HG03135 (cell line): ENCODE measurements around the gene FAM98C.
A peak's percentile ranks its signal among the peaks of the same experiment; 100 is the strongest.
"Not testable (repeated sequence)": the region's sequence is repeated elsewhere in the genome, so short reads cannot be mapped to it uniquely, and the experiment has no call there.

Experiments
- ATAC-seq: cut with Tn5 transposase; IDR thresholded peaks from one replicate; pipeline ENCODE4 v1.9.1; 2021; ENCODE audit warnings: mild to moderate bottlenecking, moderate library complexity; ENCODE audit not compliant: unreplicated experiment

The FAM98C gene

GRCh38 chr19:38402967-38403674 is at the start of gene FAM98C:
FAM98C (plus strand) TSS chr19:38403093; CDS start chr19:38403154, 61 bp downstream.
- peak; percentile 90 for ATAC-seq

DNA sequence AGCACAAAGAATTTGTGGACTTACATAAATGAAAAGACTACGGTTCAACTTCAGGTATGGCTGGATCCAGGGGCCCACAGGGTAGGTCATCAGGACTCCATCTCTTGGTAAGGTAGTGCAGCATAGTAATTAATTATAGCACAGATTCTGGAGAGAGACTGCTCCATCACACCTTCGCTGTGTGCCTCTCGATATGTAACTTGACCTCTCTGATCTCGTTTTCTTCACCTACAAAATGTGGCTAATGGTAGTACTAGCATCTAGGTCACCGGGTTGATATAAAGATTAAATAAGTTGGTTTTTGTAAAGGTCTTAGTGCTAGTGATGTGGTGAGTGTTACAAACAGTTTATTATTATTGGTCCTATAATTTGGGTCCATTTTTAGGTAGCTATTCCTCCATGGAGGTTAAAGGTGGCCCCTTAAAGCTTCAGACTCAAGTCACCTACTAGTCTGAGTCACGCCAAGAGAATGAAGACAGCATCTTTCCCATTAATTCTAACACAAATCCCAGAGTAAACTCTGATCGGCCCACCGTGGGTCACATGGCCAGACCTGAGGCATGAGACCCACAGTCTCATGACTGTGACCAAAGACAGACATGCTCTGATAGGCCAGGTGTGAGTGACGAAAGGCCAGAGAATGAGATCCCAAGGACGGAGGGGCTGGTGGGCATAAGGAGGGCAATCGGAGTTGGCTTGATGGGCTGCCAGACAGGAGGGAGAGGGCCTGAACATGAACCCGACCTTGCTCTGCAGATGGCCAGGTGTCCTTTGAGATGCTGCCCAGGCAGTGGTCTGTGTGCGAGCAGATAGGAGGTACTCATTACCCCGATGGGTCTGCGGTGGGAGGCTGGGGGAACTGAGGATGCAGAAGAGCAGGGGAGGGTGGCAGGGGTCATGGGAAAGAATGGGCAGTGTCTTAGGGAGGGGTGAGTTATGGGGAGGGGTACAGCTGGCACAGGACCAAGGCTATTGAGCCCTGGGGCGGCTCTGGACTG is 46.9 kb upstream of the FAM98C start:
- no peak for ATAC-seq

- ATAC-seq = no peak
Measured at GRCh38 chr19:38358071-38358470, 44.8 kb upstream of the FAM98C start.

DNA sequence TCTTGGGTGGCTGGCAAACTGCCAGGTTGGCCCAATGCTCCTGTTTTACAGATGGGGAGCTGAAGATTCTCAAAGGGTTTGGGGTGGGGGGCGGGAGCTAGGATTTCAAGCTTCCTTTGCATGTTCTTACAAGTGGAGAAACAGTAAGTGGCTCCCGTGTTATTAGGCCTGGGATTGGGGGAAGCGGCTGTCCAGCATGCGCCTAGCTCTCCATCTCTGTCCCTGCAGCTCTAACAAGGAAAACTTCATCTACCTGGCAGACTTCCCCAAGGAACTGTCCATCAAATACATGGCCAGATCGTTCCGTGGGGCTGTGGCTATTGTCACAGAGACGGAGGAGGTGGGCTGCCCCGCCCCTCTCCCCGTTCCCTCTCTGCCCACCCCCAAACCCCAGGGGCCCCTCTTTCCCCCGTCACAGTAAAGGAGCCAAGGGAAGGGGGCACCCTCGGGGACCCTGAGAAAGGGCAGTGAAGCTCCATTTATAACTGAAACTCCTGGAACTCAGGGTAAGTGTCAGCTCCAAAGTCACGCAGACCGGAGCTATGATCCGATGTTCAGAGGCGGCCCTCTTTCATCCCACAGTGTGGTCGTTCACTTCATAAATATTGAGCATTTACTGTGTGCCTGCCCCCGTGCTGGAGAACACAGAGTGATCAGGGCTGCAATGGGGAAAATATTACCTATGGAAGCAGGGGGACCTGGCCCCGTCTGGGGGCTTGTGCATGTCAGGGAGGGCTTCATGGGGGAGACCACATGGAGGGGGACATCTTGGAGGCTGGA is 43.5 kb upstream of the FAM98C start:
- no peak for ATAC-seq

DNA sequence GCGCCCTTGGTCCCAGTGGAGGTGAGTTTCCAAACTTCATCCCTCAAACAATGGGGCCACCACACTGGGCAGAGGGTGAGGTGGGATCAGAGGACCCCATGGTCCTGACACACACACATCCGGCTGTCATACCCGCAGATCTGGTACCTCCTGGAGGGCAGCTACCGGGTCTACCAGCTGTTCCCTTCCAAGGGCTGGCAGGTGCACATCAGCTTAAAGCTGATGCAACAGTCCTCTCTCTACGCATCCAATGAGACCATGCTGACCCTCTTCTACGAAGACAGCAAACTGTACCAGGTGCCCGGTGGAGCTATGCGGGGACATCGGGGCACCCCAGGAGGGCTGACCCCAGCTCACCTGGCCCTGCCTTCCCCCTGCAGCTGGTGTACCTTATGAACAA is 42.5 kb upstream of the FAM98C start:
- no peak for ATAC-seq

- ATAC-seq = no peak
Measured at GRCh38 chr19:38360839-38361631, 41.9 kb upstream of the FAM98C start.

GRCh38 chr19:38361633-38362075 is 41.2 kb upstream of the FAM98C start:
- ATAC-seq = no peak

DNA sequence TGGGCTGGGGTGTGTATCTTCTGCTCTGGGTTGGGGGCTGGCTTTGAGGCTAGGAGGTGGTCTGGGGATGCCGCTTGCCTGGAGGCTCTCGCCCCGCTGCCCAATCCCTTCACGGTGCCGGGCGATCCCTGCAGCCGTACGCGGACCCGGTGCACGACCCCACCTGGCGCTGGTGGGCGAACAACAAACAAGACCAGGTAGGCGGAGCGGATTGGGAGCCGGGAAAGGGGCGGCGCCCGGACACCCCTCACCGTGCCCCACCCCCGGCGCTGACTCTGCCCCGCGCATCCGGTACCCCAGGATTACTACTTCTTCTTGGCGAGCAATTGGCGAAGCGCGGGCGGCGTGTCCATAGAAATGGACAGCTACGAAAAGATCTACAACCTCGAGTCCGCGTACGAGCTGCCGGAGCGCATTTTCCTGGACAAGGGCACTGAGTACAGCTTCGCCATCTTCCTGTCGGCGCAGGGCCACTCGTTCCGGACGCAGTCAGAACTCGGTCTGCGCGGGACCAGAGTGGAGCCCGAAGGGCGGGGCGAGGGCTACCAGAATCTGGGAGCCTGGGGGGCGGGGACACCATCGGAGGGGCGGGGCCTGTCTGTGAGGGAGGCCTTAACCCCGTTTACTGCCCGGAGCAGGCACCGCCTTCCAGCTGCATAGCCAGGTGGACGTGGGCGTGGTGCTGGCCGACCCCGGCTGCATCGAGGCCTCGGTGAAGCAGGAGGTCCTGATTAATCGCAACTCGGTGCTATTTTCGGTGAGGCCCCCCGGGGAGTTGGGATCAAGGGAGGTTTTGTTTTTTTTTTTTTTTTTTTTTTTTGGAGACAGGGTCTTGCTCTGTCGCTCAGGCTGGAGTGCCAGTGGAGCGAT is 40.6 kb upstream of the FAM98C start:
- ATAC-seq = no peak

DNA sequence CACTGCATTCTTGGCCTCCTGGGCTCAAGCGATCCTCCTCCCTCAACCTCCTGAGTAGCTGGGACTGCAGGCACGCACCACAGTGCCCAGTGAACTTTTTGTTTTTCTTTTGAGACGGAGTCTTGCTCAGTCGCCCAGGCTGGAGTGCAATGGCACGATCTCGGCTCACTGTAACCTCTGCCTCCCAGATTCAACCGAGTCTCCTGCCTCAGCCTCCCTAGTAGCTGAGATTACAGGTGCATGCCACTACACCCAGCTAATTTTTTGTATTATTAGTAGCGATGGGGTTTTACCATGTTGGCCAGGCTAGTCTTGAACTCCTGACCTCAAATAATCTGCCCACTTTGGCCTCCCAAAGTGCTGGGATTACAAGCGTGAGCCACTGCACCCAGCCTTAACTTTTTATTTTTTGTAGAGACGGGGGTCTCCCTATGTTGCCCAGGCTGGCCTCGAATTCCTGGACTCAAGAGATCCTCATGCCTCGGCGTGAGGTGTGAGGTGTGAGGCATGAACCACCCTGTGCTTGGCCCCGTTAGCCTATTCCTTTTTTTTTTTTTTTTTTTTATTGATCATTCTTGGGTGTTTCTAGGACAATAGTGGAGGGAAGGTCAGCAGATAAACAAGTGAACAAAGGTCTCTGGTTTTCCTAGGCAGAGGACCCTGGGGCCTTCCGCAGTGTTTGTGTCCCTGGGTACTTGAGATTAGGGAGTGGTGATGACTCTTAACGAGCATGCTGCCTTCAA is 39.8 kb upstream of the FAM98C start:
- ATAC-seq = not testable (repeated sequence)

- ATAC-seq = no peak
Measured at GRCh38 chr19:38367041-38367440, 35.9 kb upstream of the FAM98C start.

GRCh38 chr19:38369584-38369983 is 33.3 kb upstream of the FAM98C start:
- ATAC-seq = no peak

DNA sequence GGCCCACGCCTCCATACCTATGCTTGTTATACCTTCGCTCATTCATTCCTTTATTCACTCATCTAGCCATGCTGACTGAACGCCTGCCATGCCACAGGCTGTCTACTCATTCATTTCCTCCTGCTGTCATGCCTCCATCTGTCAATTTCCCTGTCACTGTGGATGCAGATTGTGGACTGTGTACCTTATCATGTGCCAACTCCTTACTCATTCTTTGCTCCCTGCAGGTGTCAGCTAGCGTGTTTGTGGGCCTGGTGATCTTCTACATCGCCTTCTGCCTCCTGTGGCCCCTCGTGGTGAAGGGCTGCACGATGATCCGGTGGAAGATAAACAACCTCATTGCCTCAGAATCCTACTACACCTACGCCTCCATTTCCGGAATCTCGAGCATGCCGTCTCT is 32.6 kb upstream of the FAM98C start:
- ATAC-seq = no peak

DNA sequence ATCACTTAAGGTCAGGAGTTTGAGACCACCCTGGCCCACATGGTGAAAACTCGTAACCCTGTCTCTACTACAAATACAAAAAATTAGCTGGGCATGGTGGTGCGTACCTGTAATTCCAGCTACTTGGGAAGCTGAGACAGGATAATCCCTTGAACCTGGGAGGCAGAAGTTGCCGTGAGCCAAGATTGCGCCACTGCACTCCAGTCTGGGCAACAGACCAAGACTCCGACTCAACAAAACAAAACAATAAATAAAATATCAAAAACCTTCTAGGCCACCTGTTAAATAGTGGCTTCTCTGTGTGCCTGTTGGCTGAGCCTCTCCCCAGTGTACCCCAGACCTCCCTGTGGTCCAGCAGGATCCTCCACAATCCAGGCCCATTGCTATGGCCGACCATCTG is 31.8 kb upstream of the FAM98C start:
- no peak for ATAC-seq

DNA sequence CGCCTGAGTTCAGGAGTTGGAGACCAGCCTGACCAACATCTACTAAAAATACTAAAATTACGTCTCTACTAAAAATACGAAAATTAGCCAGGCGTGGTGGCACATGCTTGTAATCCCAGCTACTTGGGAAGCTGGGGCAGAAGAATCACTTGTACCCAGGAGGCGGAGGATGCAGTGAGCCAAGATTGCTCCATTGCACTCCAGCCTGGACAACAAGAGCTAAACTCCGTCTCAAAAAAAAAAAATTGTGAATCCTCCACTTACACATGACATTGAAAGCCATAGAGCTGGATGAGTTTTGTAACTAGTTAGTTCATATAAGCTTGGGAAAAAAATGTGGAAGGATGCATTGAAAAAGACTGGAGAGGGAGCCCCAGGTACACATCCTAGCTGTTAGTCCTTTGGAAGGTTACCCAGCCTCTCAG is 29.0 kb upstream of the FAM98C start:
- no peak for ATAC-seq

- ATAC-seq = peak; percentile 95
Measured at GRCh38 chr19:38374332-38375097, 28.4 kb upstream of the FAM98C start, which contains the start of gene PSMD8. PSMD8 (plus strand) TSS chr19:38374571; CDS start chr19:38374602, 31 bp downstream.

DNA sequence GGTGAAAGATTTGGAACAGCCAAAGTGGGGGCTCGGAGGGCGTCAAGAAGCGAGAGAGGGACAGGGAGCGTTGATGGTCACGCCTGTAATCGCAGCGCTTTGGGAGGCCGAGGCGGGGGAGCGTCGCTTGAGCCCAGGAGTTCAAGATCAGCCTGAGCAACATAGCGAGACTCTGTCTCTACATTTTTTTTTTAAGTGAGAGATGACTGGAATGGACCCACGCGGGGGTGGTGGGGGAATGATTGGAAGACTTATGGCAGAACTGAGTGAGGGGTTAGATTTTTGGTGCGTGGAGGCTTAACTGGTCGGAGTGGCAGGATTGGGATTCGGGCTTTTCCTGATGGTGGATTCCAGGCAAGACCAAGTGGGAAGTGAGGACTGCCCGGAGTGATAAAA is 27.8 kb upstream of the FAM98C start:
- no peak for ATAC-seq

GRCh38 chr19:38375748-38376147 is 27.1 kb upstream of the FAM98C start:
- ATAC-seq = no peak

DNA sequence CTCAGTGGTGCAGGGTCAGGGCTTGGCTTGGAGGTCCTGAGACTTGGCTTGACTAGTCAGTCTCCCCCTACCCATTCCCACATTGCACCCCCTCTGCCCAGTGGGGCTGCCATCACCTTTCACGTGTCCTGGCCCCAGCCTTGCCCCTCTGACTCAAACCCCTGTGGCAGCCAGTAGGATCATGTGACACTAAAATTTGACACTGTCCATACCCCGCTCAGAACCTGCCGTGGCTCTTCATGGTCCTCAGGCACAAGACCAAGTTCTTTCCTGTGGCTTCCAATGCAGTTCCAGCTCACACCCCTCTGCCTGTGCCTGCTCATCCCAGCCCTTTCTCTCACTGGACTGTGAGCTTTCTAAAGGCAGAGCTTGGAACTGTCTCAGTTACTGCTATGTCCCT is 26.3 kb upstream of the FAM98C start:
- ATAC-seq = no peak
